CD4-positive, alpha-beta T cell (primary cell): ENCODE results near the gene TAF1A. TPM values are rescaled to one million over a fixed set of nuclear protein-coding genes. Genes with fewer than 3 reads are reported as not detected.

Source experiments
- ATAC-seq: fragments of 200-7000 bp; cut with Tn5 transposase; one replicate; pipeline ENCODE4 v1.10.0; 2022; ENCODE audit warnings: mild to moderate bottlenecking; ENCODE audit not compliant: poor library complexity
- CTCF ChIA-PET: fragments of 350-600 bp; sonication (Branson Sonifier 250); formaldehyde crosslinking; loops from one replicate; lab custom pipeline; 2021; ENCODE audit warnings: antibody characterized with exemption, inconsistent platforms; lab: Charles Lee
- POLR2A ChIA-PET: fragments of 350-600 bp; sonication (Branson Sonifier 250); formaldehyde crosslinking; loops from one replicate; lab custom pipeline; 2021; ENCODE audit warnings: antibody characterized with exemption, inconsistent platforms; lab: Charles Lee
- DNase-seq, 14 experiments: peaks; one replicate each; pipeline ENCODE4 v3.0.0-alpha.2; 2013 to 2020; ENCODE audit warnings: mixed read lengths in 2 of 14
- H3K27ac ChIP-seq, 2 donors: one replicate each; pipeline versions ENCODE4 v1.5.1 to v1.7.0; 2013; ENCODE audit warnings: low read length in 2 of 2, low read depth in 1 of 2, mild to moderate bottlenecking in 1 of 2
- H3K27me3 ChIP-seq, 2 experiments: 1 replicate in 1 of 2; 2 replicates in 1 of 2; pipeline versions ENCODE4 v1.6.1 to v1.7.0; 2013; ENCODE audit warnings: low read length in 2 of 2, control low read depth in 1 of 2, mild to moderate bottlenecking in 1 of 2, moderate library complexity in 1 of 2; ENCODE audit not compliant: insufficient read depth in 2 of 2, control insufficient read depth in 1 of 2
- H3K36me3 ChIP-seq: one replicate; pipeline ENCODE4 v1.6.1; 2013; ENCODE audit warnings: low read length, control low read depth; ENCODE audit not compliant: insufficient read depth
- H3K4me1 ChIP-seq: one replicate; pipeline ENCODE4 v1.6.1; 2013; ENCODE audit warnings: low read length, control low read depth; ENCODE audit not compliant: insufficient read depth
- H3K4me3 ChIP-seq: one replicate; pipeline ENCODE4 v1.5.1; 2013; ENCODE audit warnings: mild to moderate bottlenecking, low read length, moderate library complexity
- H3K9me3 ChIP-seq, 2 experiments: 1 replicate in 1 of 2; 2 replicates in 1 of 2; pipeline versions ENCODE4 v1.6.1 to v1.7.0; 2013; ENCODE audit warnings: low read length in 2 of 2, mild to moderate bottlenecking in 2 of 2, control low read depth in 1 of 2, moderate library complexity in 1 of 2; ENCODE audit not compliant: control insufficient read depth in 1 of 2, insufficient read depth in 1 of 2
- H3K27ac Mint-ChIP-seq: one replicate; pipeline ENCODE4 v1.8.0; 2020; ENCODE audit warnings: mixed read lengths
- H3K27me3 Mint-ChIP-seq: one replicate; pipeline ENCODE4 v1.8.0; 2021; ENCODE audit warnings: mixed read lengths
- H3K36me3 Mint-ChIP-seq: one replicate; pipeline ENCODE4 v1.8.0; 2021; ENCODE audit warnings: low read depth, mixed read lengths
- H3K4me1 Mint-ChIP-seq: one replicate; pipeline ENCODE4 v1.8.0; 2021; ENCODE audit warnings: low read depth, mixed read lengths
- H3K4me3 Mint-ChIP-seq: one replicate; pipeline ENCODE4 v1.8.0; 2020; ENCODE audit warnings: mild to moderate bottlenecking, mixed read lengths
- H3K9me3 Mint-ChIP-seq: one replicate; pipeline ENCODE4 v1.8.0; 2020; ENCODE audit warnings: mixed read lengths
- CTCF ChIP-seq: fragments of 200-600 bp; IDR thresholded peaks from one replicate; pipeline ENCODE4 v1.8.0; 2022; ENCODE audit warnings: antibody characterized with exemption, mild to moderate bottlenecking
- intact Hi-C, 2 experiments: fragments of 100-400 bp; cut with DNase I in 1 of 2; cut with micrococcal nuclease in 1 of 2; formaldehyde crosslinking; loops; one replicate each; pipeline versions ENCODE4 v1.15.1 to v1.9.0; 2023 to 2025; cut with DNase I, micrococcal nuclease
- total RNA-seq, 174 experiments: library from RNA in 2 of 174; stranded (reverse) in 2 of 174; gene quantifications; one replicate each; pipeline ENCODE4 v1.2.3 and lab custom pipeline; 2021 to 2026

TAF1A gene
- total RNA-seq, 2 experiments from 2014 or later, result 3.3 to 4.1 TPM

GRCh38 chr1:222552882-222553281, 36.9 kb downstream of the TAF1A start:
- Histone ChIP-seq H3K4me3 (no peak overlapping the region), H3K36me3 (peaks cover 7% of the 10 kb centered on the region), H3K4me1 (no peaks in the 10 kb centered on the region), H3K9me3 (no peaks in the 10 kb centered on the region), H3K27ac (no peak overlapping the region), H3K27me3 (no peaks in the 10 kb centered on the region)
- no peak for ATAC-seq
- H3K4me3 Mint-ChIP-seq, result no peak overlapping the region
- H3K9me3 Mint-ChIP-seq, result no peaks in the 10 kb centered on the region
- H3K36me3 Mint-ChIP-seq, result peaks cover 32% of the 10 kb centered on the region
- no peak for TF ChIP-seq CTCF
- H3K27me3 Mint-ChIP-seq, result no peaks in the 10 kb centered on the region
- no peak for DNase-seq
- ChIA-PET CTCF (interaction anchor here (0.5 kb wide), 1 partner anchor 1874 kb away, joined by 3 read pairs; no protein-coding TSS in a partner anchor), POLR2A (no interaction called here)
- no peaks in the 10 kb centered on the region for H3K4me1 Mint-ChIP-seq
- intact Hi-C loops, result no loop called here
- no peak overlapping the region for H3K27ac Mint-ChIP-seq

GRCh38 chr1:222547944-222548671, 41.6 kb downstream of the TAF1A start, which contains the start of gene HHIPL2:
TSS of gene HHIPL2 (minus strand) at chr1:222548104. CDS start at chr1:222548044, 60 bp downstream.
- no peaks in the 10 kb centered on the region for H3K9me3 Mint-ChIP-seq
- ATAC-seq (no peak), DNase-seq (no peak)
- no peak within 1 kb of the TSS for H3K4me3 ChIP-seq
- no peak within 1 kb of the TSS for H3K27ac Mint-ChIP-seq
- CTCF ChIA-PET, result no interaction called here
- no peaks in the 10 kb centered on the region for H3K9me3 ChIP-seq
- peaks cover 4 to 13% of the 10 kb centered on the region in 2 experiments for H3K27me3 ChIP-seq
- intact Hi-C loops, result no loop called here
- H3K4me1 Mint-ChIP-seq, result no peaks in the 10 kb centered on the region
- H3K4me3 Mint-ChIP-seq, result no peak within 1 kb of the TSS
- no peaks in the 10 kb centered on the region for H3K36me3 ChIP-seq
- no peak within 1 kb of the TSS for H3K27ac ChIP-seq
- peaks cover 19% of the 10 kb centered on the region for H3K27me3 Mint-ChIP-seq
- no peak for TF ChIP-seq CTCF
- POLR2A ChIA-PET, result no interaction called here
- H3K36me3 Mint-ChIP-seq, result no peaks in the 10 kb centered on the region
- H3K4me1 ChIP-seq, result no peaks in the 10 kb centered on the region

DNA sequence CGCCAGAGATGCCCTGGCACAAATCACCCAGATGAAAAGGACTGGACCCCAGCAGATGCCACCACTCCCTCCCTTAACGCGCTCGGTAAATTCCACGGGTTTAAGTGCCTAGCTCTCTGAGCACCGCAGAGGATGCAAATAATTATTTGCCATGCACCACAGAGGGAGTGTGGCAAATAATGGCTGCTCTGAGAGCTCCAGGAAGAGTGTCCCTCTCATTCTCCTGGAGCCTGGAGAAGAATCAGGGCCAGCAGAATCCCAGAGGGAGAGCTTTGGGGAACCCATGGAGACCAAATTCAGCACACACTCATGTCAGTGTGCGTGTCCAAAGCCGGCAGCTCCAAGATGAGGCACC, 42.5 kb downstream of the TAF1A start:
- H3K4me3 ChIP-seq, result no peak overlapping the region
- no peak overlapping the region for H3K27ac ChIP-seq
- H3K27ac Mint-ChIP-seq, result no peak overlapping the region
- DNase-seq (no peak), ATAC-seq (no peak)
- H3K9me3 ChIP-seq, result no peaks in the 10 kb centered on the region
- no peaks in the 10 kb centered on the region for H3K36me3 Mint-ChIP-seq
- intact Hi-C loops, result no loop called here
- H3K9me3 Mint-ChIP-seq, result no peaks in the 10 kb centered on the region
- TF ChIP-seq CTCF, result no peak
- H3K36me3 ChIP-seq, result no peaks in the 10 kb centered on the region
- H3K4me1 ChIP-seq, result no peaks in the 10 kb centered on the region
- H3K27me3 Mint-ChIP-seq, result peaks cover 20% of the 10 kb centered on the region
- CTCF ChIA-PET, result no interaction called here
- H3K27me3 ChIP-seq, result peaks cover 4 to 13% of the 10 kb centered on the region in 2 experiments
- H3K4me1 Mint-ChIP-seq, result no peaks in the 10 kb centered on the region
- no peak overlapping the region for H3K4me3 Mint-ChIP-seq
- POLR2A ChIA-PET, result no interaction called here
